ENCODE measurements around the gene YIF1B. TPM values are rescaled to one million over a fixed set of nuclear protein-coding genes. Genes with fewer than 3 reads are reported as not detected.
A peak's percentile ranks its signal among the peaks of the same experiment; 100 is the strongest.

Gene YIF1B
- total and polyA plus RNA-seq, 8 donors = 27.8 to 59.6 (median 32.3) TPM

GRCh38 chr19:38317104-38317612, 1.4 kb upstream of the YIF1B start:
- peak overlapping the region in 1 of 2 donors; percentile 59 for H3K4me3 ChIP-seq
- intact Hi-C loops (cut with DNase I) = no loop called here

GRCh38 chr19:38316477-38317067, 825 bp upstream of the YIF1B start:
- H3K27me3 ChIP-seq = no peaks in the 10 kb centered on the region
- no peak for TF ChIP-seq CTCF (IDR thresholded peaks at IDR 0.05)
- peak overlapping the region; percentile 19 to 59 for H3K4me3 ChIP-seq
- no peaks in the 10 kb centered on the region for H3K36me3 ChIP-seq
- H3K4me1 ChIP-seq = peaks cover 22 to 79% of the 10 kb centered on the region in 2 donors
- no peak for DNase-seq
- no peaks in the 10 kb centered on the region for H3K9me3 ChIP-seq
- intact Hi-C loops (cut with DNase I) = no loop called here
- ATAC-seq = no peak
- H3K27ac ChIP-seq = peak overlapping the region; percentile 78 to 92

More at GRCh38 chr19:38317104-38317612, 1.4 kb upstream of the YIF1B start:
- peaks cover 27 to 84% of the 10 kb centered on the region in 2 donors for H3K4me1 ChIP-seq
- H3K27ac ChIP-seq = peak overlapping the region; percentile 78 to 92
- no peaks in the 10 kb centered on the region for H3K9me3 ChIP-seq
- H3K36me3 ChIP-seq = no peaks in the 10 kb centered on the region
- no peak for ATAC-seq
- H3K27me3 ChIP-seq = no peaks in the 10 kb centered on the region
- DNase-seq = peak in 1 of 4 donors; percentile 36
- no peak for TF ChIP-seq CTCF (IDR thresholded peaks at IDR 0.05)

- peaks cover 0 to 37% of the 10 kb centered on the region in 2 donors for H3K36me3 ChIP-seq
- no peak for TF ChIP-seq CTCF (IDR thresholded peaks at IDR 0.05)
- DNase-seq (no peak), ATAC-seq (no peak)
- no peak overlapping the region for H3K4me3 ChIP-seq
- no peaks in the 10 kb centered on the region for H3K27me3 ChIP-seq
- no peak overlapping the region for H3K27ac ChIP-seq
- H3K4me1 ChIP-seq = peaks cover 0 to 32% of the 10 kb centered on the region in 2 donors
- no peaks in the 10 kb centered on the region for H3K9me3 ChIP-seq
- intact Hi-C loops (cut with DNase I) = no loop called here
Measured at GRCh38 chr19:38310986-38311385, 4.8 kb downstream of the YIF1B start.

- no peaks in the 10 kb centered on the region for H3K27me3 ChIP-seq
- no peak for TF ChIP-seq CTCF (IDR thresholded peaks at IDR 0.05)
- no peaks in the 10 kb centered on the region for H3K9me3 ChIP-seq
- H3K4me1 ChIP-seq = peaks cover 0 to 31% of the 10 kb centered on the region in 2 donors
- ATAC-seq (no peak), DNase-seq (no peak)
- H3K36me3 ChIP-seq = peaks cover 0 to 44% of the 10 kb centered on the region in 2 donors
- H3K4me3 ChIP-seq = no peak overlapping the region
- no peak overlapping the region for H3K27ac ChIP-seq
- intact Hi-C loops (cut with DNase I) = no loop called here
Measured at GRCh38 chr19:38310279-38310670, 5.5 kb downstream of the YIF1B start.

- no peaks in the 10 kb centered on the region for H3K27me3 ChIP-seq
- no peak overlapping the region for H3K4me3 ChIP-seq
- DNase-seq (peak in 1 of 4 donors; percentile 31), ATAC-seq (no peak)
- no peak for TF ChIP-seq CTCF (IDR thresholded peaks at IDR 0.05)
- intact Hi-C loops (cut with DNase I) = no loop called here
- no peak overlapping the region for H3K27ac ChIP-seq
- H3K9me3 ChIP-seq = no peaks in the 10 kb centered on the region
- peaks cover 0 to 28% of the 10 kb centered on the region in 2 donors for H3K4me1 ChIP-seq
- peaks cover 0 to 49% of the 10 kb centered on the region in 2 donors for H3K36me3 ChIP-seq
Measured at GRCh38 chr19:38309615-38310278, 6.0 kb downstream of the YIF1B start.

Measured in left lung (tissue), 10 donors.